Activated CD8-positive, alpha-beta memory T cell treated with anti-CD3 and anti-CD28 coated beads, Interleukin-2, amount 10 ng/mL, durations not matched to agents 7 days and 5 days (primary cell): ENCODE results near the gene FPR3. TPM values are rescaled to one million over a fixed set of nuclear protein-coding genes. Genes with fewer than 3 reads are reported as not detected.

Experiments
- ATAC-seq: fragments of 150-1000 bp; cut with Tn5 transposase; one replicate; pipeline ENCODE4 v1.10.0; 2021; ENCODE audit warnings: moderate library complexity
- CTCF ChIA-PET: fragments of 350-600 bp; sonication (Branson Sonifier 250); formaldehyde crosslinking; loops from one replicate; lab custom pipeline; 2021; ENCODE audit warnings: antibody characterized with exemption; lab: Charles Lee
- DNase-seq: peaks from one replicate; pipeline ENCODE4 v3.0.0-alpha.2; 2020
- H3K27ac Mint-ChIP-seq: one replicate; pipeline ENCODE4 v1.8.0; 2021; ENCODE audit warnings: mild to moderate bottlenecking, mixed read lengths
- H3K27me3 Mint-ChIP-seq: one replicate; pipeline ENCODE4 v1.8.0; 2021; ENCODE audit warnings: mixed read lengths
- H3K36me3 Mint-ChIP-seq: one replicate; pipeline ENCODE4 v1.8.0; 2021; ENCODE audit warnings: mild to moderate bottlenecking, mixed read lengths
- H3K4me1 Mint-ChIP-seq: one replicate; pipeline ENCODE4 v1.8.0; 2021; ENCODE audit warnings: mixed read lengths
- H3K4me3 Mint-ChIP-seq: one replicate; pipeline ENCODE4 v1.8.0; 2021; ENCODE audit warnings: mild to moderate bottlenecking, moderate library complexity, mixed read lengths
- H3K9me3 Mint-ChIP-seq: one replicate; pipeline ENCODE4 v1.8.0; 2022; ENCODE audit warnings: low read depth, mixed read lengths
- total RNA-seq, 2 experiments: library from RNA; stranded (reverse); gene quantifications; one replicate each; pipeline ENCODE4 v1.2.3, GENCODE V29; 2021

Gene FPR3
- total RNA-seq, 2 experiments from 2014 or later = not detected

DNA sequence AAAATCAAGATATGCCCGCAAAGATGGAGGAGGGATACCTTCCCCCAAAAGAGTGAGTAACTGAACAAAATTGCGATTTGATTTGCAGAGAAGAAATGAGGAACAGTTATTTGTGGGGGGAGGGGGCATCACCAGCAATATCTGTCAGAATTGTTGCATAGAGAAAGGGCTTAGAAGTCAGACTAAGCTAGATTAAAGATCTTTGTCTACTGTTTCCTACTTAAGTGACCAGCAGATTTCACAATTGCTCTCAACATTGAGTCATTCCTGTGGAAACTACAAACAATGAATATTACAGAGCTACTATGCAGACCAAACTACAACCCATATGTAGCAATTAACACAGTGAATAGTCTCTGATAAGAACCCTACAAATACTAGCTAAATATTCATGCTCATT is 27.4 kb downstream of the FPR3 start:
- no peak for DNase-seq
- ATAC-seq = no peak
- no peaks in the 10 kb centered on the region for H3K36me3 Mint-ChIP-seq
- H3K4me1 Mint-ChIP-seq = no peaks in the 10 kb centered on the region
- H3K4me3 Mint-ChIP-seq = no peak overlapping the region
- H3K27ac Mint-ChIP-seq = no peak overlapping the region
- peaks cover 14% of the 10 kb centered on the region for H3K9me3 Mint-ChIP-seq
- no peaks in the 10 kb centered on the region for H3K27me3 Mint-ChIP-seq
- CTCF ChIA-PET = no interaction called here

GRCh38 chr19:51822946-51823345 is 28.0 kb downstream of the FPR3 start:
- no peak overlapping the region for H3K4me3 Mint-ChIP-seq
- no peaks in the 10 kb centered on the region for H3K27me3 Mint-ChIP-seq
- H3K9me3 Mint-ChIP-seq = peaks cover 14% of the 10 kb centered on the region
- CTCF ChIA-PET = no interaction called here
- DNase-seq (no peak), ATAC-seq (no peak)
- no peak overlapping the region for H3K27ac Mint-ChIP-seq
- no peaks in the 10 kb centered on the region for H3K36me3 Mint-ChIP-seq
- H3K4me1 Mint-ChIP-seq = no peaks in the 10 kb centered on the region

DNA sequence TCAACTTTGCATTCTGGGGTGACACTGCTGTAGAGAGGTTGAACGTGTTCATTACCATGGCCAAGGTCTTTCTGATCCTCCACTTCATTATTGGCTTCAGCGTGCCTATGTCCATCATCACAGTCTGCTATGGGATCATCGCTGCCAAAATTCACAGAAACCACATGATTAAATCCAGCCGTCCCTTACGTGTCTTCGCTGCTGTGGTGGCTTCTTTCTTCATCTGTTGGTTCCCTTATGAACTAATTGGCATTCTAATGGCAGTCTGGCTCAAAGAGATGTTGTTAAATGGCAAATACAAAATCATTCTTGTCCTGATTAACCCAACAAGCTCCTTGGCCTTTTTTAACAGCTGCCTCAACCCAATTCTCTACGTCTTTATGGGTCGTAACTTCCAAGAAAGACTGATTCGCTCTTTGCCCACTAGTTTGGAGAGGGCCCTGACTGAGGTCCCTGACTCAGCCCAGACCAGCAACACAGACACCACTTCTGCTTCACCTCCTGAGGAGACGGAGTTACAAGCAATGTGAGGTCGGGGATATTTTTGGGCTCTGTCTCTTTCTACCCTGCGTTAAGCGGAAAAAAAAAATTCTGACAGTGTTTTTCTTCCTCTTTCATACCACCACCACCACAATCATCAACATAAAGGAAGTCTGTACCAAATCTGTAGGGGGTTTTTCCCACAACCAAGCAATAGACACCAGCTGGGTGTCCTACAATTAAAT is 29.5 kb downstream of the FPR3 start:
- no peak for DNase-seq
- H3K27ac Mint-ChIP-seq = no peak overlapping the region
- H3K27me3 Mint-ChIP-seq = no peaks in the 10 kb centered on the region
- peaks cover 14% of the 10 kb centered on the region for H3K9me3 Mint-ChIP-seq
- no peaks in the 10 kb centered on the region for H3K4me1 Mint-ChIP-seq
- ATAC-seq = no peak
- CTCF ChIA-PET = interaction anchor here (0.9 kb wide), 1 partner anchor 168 kb away, joined by 3 read pairs; no protein-coding TSS in a partner anchor
- H3K36me3 Mint-ChIP-seq = peaks cover 2% of the 10 kb centered on the region
- no peak overlapping the region for H3K4me3 Mint-ChIP-seq

DNA sequence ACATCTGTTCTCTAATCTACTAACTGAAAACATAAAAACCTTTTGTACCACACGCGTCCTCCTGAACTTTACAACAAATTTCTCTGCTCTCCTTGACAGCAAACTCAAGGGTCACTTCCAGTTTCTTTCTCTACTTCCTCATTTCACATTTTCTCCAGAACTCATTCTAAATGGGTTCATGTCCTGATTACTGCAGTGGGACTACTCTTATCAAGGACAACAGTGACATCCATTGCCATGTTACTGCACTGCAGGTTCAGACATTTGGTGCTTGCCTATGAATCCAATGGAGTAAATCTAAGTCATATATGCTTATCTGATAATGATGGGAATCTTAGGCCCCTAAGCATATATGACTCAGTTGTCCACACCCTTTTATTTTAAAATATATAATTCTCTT is 35.3 kb downstream of the FPR3 start:
- Mint-ChIP-seq H3K4me3 (no peak overlapping the region), H3K36me3 (peaks cover 5% of the 10 kb centered on the region), H3K27me3 (no peaks in the 10 kb centered on the region), H3K27ac (no peak overlapping the region), H3K4me1 (no peaks in the 10 kb centered on the region), H3K9me3 (peaks cover 28% of the 10 kb centered on the region)
- DNase-seq = no peak
- ATAC-seq = no peak
- CTCF ChIA-PET = no interaction called here

DNA sequence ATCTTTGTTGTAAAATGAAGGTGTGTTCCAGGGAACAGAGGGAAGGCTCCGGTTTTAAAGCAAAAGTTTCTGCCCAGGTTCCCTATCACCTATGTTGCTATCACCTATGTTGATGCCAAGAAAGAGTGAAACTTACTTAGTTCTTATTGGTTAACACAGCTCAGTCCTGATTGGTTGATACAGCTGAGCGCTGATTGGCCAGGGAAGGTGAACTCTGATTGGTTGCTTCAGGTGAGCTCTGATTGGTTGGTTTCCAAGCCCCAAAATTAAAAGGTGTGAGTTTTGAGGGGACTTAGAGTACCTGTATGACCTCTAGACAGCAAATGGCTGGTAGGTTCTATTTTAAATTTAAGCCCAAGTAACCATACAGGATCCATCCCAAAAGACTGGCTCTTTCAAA is 42.2 kb downstream of the FPR3 start:
- H3K36me3 Mint-ChIP-seq = peaks cover 3% of the 10 kb centered on the region
- no peak for ATAC-seq
- no peaks in the 10 kb centered on the region for H3K4me1 Mint-ChIP-seq
- no peak for DNase-seq
- H3K4me3 Mint-ChIP-seq = no peak overlapping the region
- CTCF ChIA-PET = no interaction called here
- peaks cover 17% of the 10 kb centered on the region for H3K9me3 Mint-ChIP-seq
- no peaks in the 10 kb centered on the region for H3K27me3 Mint-ChIP-seq
- H3K27ac Mint-ChIP-seq = no peak overlapping the region

DNA sequence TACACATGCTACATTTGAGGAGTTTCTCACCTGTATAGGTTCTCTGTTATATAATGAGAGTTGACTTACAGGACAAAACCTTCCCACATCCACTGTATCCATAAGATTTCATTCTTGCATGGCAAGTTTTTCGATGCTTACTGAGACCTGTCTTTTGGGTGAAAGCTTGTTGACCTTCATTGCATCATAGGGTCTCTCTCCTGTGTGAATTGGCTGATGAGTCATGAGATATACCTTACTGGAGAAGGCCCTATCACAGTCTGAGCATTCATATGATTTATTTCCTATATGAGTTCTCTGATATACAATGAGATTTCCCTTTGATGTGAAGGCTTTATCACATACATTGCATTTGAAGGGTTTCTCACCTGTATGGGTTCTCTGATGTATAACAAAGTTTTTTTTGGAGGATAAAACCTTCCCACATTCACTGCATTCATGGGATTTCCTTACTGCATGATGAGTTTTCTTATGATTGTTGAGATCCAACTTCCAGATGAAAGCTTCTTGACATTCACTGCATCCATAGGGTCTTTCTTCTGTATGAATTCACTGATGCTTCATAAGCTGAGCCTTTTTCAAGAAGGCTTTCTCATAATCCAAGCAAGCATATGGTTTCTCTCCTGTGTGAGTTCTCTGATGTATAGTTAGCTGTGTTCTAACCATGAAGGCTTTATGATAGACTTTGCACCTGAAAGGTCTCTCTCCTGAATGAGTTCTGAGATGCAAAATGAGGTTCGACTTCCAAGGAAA is 67.1 kb downstream of the FPR3 start:
- Mint-ChIP-seq H3K36me3 (peaks cover 27% of the 10 kb centered on the region), H3K9me3 (peaks cover 50% of the 10 kb centered on the region), H3K27me3 (no peaks in the 10 kb centered on the region), H3K4me1 (no peaks in the 10 kb centered on the region), H3K4me3 (no peak overlapping the region), H3K27ac (no peak overlapping the region)
- ATAC-seq = no peak
- DNase-seq = no peak
- CTCF ChIA-PET = no interaction called here

DNA sequence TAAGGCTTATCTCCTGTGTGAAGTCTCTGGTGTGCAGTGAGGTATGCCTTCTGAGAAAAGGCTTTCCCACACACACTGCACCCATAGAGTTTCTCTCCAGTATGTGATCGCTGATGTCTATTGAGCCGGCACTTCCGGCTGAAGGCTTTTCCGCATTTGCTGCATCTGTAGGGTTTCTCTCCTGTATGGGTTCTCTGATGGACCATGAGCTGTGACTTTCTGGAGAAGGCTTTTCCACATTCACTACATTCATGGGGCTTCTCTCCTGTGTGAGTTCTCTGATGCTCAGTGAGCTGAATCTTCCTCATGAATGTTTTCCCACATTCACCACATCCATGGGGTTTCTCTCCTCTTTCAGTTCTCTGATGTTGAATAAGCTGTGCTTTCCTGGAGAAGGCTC is 78.1 kb downstream of the FPR3 start:
- H3K27me3 Mint-ChIP-seq = no peaks in the 10 kb centered on the region
- H3K36me3 Mint-ChIP-seq = peaks cover 52% of the 10 kb centered on the region
- H3K4me1 Mint-ChIP-seq = no peaks in the 10 kb centered on the region
- ATAC-seq = no peak
- CTCF ChIA-PET = no interaction called here
- DNase-seq = no peak
- no peak overlapping the region for H3K27ac Mint-ChIP-seq
- H3K4me3 Mint-ChIP-seq = no peak overlapping the region
- peaks cover 61% of the 10 kb centered on the region for H3K9me3 Mint-ChIP-seq

Other genes with a start within 250 kb of the FPR3 start
- 10 to 100 TPM in 1 of 2 experiments, 1 to 10 TPM in 1; 8.3 to 10.1 TPM for gene ZNF175, start 223.9 kb upstream of the FPR3 start, total RNA-seq
- not detected for gene SIGLEC5, start 164.8 kb upstream of the FPR3 start, total RNA-seq
- under 1 TPM in 1 of 2 experiments, not detected in 1; 0.91 TPM for gene SIGLEC14, start 148.3 kb upstream of the FPR3 start, total RNA-seq
- 1 to 10 TPM; 2.3 to 2.6 TPM for gene SPACA6, start 101.8 kb upstream of the FPR3 start, total RNA-seq
- not detected for gene HAS1, start 71.2 kb upstream of the FPR3 start, total RNA-seq
- gene FPR1, start 43.3 kb upstream of the FPR3 start, total RNA-seq = not detected
- not detected for gene FPR2, start 34.0 kb upstream of the FPR3 start, total RNA-seq
- 1 to 10 TPM; 4.3 to 6.9 TPM for gene ZNF577, start 92.8 kb downstream of the FPR3 start, total RNA-seq
- gene ZNF649, start 109.9 kb downstream of the FPR3 start, total RNA-seq = 10 to 100 TPM; 10.6 to 12.4 TPM
- gene ZNF613, start 132.3 kb downstream of the FPR3 start, total RNA-seq = 1 to 10 TPM; 5.0 to 5.7 TPM
- 10 to 100 TPM; 10.2 to 12.7 TPM for gene ZNF350, start 191.7 kb downstream of the FPR3 start, total RNA-seq
- 10 to 100 TPM; 11.9 to 13.0 TPM for gene ZNF615, start 213.1 kb downstream of the FPR3 start, total RNA-seq
- gene ZNF614, start 233.2 kb downstream of the FPR3 start, total RNA-seq = 10 to 100 TPM in 1 of 2 experiments, 1 to 10 TPM in 1; 8.7 to 11.5 TPM